ENCODE data around the gene ADAMTS2.

GRCh38 chr5:179330186-179330900 is 14.9 kb downstream of the ADAMTS2 start:
- TF ChIP-seq EZH2 (IDR thresholded peaks at IDR 0.05; ENCODE audit: insufficient read depth, poor library complexity, severe bottlenecking) (no peak), EZH2phosphoT487 (IDR thresholded peaks at IDR 0.05; ENCODE audit: insufficient read depth, low read depth) (no peak)
